ENCODE results near the gene FOXP1.

Gene FOXP1

GRCh38 chr3:71317140-71317539 lies 266.4 kb downstream of the FOXP1 start:
- ATAC-seq (replicated peaks; ENCODE audit: extremely low read depth, poor library complexity, severe bottlenecking) (no peak), DNase-seq (ENCODE audit: low spot score in 2 of 2) (no peak)
- Mint-ChIP-seq H3K36me3 (ENCODE audit: insufficient read depth) (peaks cover 2% of the 10 kb centered on the region), H3K9me3 (no peaks in the 10 kb centered on the region), H3K4me3 (no peak overlapping the region), H3K4me1 (peaks cover 5% of the 10 kb centered on the region), H3K27ac (ENCODE audit: low read depth) (peak overlapping the region; percentile 71), H3K27me3 (no peaks in the 10 kb centered on the region)

- DNase-seq (ENCODE audit: low spot score in 2 of 2) = no peak
- Mint-ChIP-seq H3K36me3 (ENCODE audit: insufficient read depth) (no peaks in the 10 kb centered on the region), H3K27ac (ENCODE audit: low read depth) (peak overlapping the region; percentile 16), H3K27me3 (no peaks in the 10 kb centered on the region), H3K9me3 (no peaks in the 10 kb centered on the region), H3K4me3 (no peak overlapping the region), H3K4me1 (peaks cover 12% of the 10 kb centered on the region)
- no peak for ATAC-seq (replicated peaks; ENCODE audit: extremely low read depth, poor library complexity, severe bottlenecking)
Measured at GRCh38 chr3:71316066-71316777, 267.3 kb downstream of the FOXP1 start.

DNA sequence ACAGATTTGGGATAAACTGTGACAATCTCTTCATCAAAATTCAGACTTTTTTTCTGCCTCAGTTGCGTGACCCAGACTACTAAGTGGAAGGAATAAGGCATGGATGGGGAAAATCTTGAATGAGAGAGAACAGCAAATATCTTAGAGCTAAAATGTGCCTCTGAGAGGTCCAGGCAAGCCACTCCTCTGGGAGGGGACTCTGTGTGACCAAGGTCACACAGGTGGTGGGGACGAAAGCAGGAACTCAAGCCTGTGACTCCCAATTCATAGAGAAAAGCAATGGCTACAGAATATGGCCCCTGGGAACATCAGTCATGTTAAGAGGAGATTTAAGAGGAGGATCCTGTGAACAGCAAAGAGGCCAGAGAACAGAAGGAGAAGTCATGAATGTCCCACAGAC lies 268.1 kb downstream of the FOXP1 start:
- Mint-ChIP-seq H3K4me1 (peaks cover 17% of the 10 kb centered on the region), H3K4me3 (no peak overlapping the region), H3K27ac (ENCODE audit: low read depth) (no peak overlapping the region), H3K9me3 (no peaks in the 10 kb centered on the region), H3K27me3 (no peaks in the 10 kb centered on the region), H3K36me3 (ENCODE audit: insufficient read depth) (no peaks in the 10 kb centered on the region)
- ATAC-seq (replicated peaks; ENCODE audit: extremely low read depth, poor library complexity, severe bottlenecking) = no peak
- no peak for DNase-seq (ENCODE audit: low spot score in 2 of 2)

DNA sequence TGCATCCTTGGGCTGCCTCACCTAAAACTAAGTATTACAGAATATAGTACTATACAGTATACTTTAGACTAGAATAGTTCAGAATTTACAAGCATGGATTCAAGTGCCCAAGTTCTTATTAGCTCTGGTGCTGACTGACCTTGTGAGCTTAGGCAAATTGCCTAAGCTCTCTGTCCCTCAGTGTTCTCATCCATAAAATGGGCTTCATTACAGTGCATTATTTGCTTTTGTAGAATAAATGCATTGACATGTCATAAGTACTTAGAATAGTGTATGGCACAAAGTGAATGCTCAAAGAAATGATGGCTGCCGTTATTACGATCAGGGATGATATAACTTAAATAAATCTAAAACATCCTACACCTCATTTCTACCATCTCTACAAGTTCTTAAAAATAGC lies 269.7 kb downstream of the FOXP1 start:
- DNase-seq (ENCODE audit: low spot score in 2 of 2) (no peak), ATAC-seq (replicated peaks; ENCODE audit: extremely low read depth, poor library complexity, severe bottlenecking) (no peak)
- Mint-ChIP-seq H3K27me3 (no peaks in the 10 kb centered on the region), H3K4me1 (peaks cover 33% of the 10 kb centered on the region), H3K36me3 (ENCODE audit: insufficient read depth) (no peaks in the 10 kb centered on the region), H3K9me3 (no peaks in the 10 kb centered on the region), H3K27ac (ENCODE audit: low read depth) (no peak overlapping the region), H3K4me3 (no peak overlapping the region)

- Mint-ChIP-seq H3K4me1 (peaks cover 44% of the 10 kb centered on the region), H3K36me3 (ENCODE audit: insufficient read depth) (peaks cover 2% of the 10 kb centered on the region), H3K9me3 (no peaks in the 10 kb centered on the region), H3K27ac (ENCODE audit: low read depth) (no peak overlapping the region), H3K4me3 (no peak overlapping the region), H3K27me3 (no peaks in the 10 kb centered on the region)
- DNase-seq (ENCODE audit: low spot score in 2 of 2) = no peak
- ATAC-seq (replicated peaks; ENCODE audit: extremely low read depth, poor library complexity, severe bottlenecking) = no peak
Measured at GRCh38 chr3:71312461-71312860, 271.1 kb downstream of the FOXP1 start.

- H3K4me1 Mint-ChIP-seq = peaks cover 44% of the 10 kb centered on the region
- H3K36me3 Mint-ChIP-seq (ENCODE audit: insufficient read depth) = peaks cover 2% of the 10 kb centered on the region
- H3K27me3 Mint-ChIP-seq = no peaks in the 10 kb centered on the region
- ATAC-seq (replicated peaks; ENCODE audit: extremely low read depth, poor library complexity, severe bottlenecking) (no peak), DNase-seq (ENCODE audit: low spot score in 2 of 2) (no peak)
- peak overlapping the region; percentile 88 for H3K27ac Mint-ChIP-seq (ENCODE audit: low read depth)
- peak overlapping the region; percentile 18 for H3K4me3 Mint-ChIP-seq
- H3K9me3 Mint-ChIP-seq = no peaks in the 10 kb centered on the region
Measured at GRCh38 chr3:71311661-71312046, 271.9 kb downstream of the FOXP1 start.

DNA sequence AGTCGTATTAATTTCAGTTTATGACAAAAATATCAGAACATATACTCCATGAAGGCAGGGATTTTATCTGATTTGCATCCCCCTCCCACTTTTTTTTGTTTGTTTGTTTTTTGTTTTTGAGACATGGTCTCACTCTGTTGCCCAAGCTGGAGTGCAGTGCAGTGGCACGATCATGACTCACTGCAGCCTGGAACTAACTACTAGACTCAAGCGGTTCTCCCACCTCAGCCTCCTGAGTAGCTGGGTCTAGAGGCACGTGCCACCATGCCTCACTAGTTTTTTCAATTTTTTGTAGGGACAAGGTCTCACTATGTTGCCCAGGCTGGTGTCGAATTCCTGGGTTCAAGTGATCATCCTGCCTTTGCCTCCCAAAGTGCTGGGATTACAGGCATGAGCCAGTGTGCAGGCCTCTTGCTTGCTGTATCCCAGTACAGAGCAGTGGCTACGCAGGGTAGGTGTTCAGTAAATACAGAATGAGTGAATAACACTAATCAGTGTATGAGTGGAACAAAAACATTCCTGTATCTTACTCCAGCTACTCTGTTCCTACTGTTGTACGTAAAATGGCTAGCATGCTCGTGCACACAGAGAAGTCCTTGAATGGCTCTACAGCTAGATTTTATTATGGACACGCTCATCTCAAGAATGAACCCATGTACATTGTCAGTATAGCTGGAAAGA lies 272.4 kb downstream of the FOXP1 start:
- DNase-seq (ENCODE audit: low spot score in 2 of 2) (no peak), ATAC-seq (replicated peaks; ENCODE audit: extremely low read depth, poor library complexity, severe bottlenecking) (no peak)
- H3K4me1 Mint-ChIP-seq = peaks cover 44% of the 10 kb centered on the region
- H3K9me3 Mint-ChIP-seq = no peaks in the 10 kb centered on the region
- H3K36me3 Mint-ChIP-seq (ENCODE audit: insufficient read depth) = peaks cover 2% of the 10 kb centered on the region
- H3K27me3 Mint-ChIP-seq = no peaks in the 10 kb centered on the region
- no peak overlapping the region for H3K4me3 Mint-ChIP-seq
- peak overlapping the region; percentile 88 for H3K27ac Mint-ChIP-seq (ENCODE audit: low read depth)

- ATAC-seq (replicated peaks; ENCODE audit: extremely low read depth, poor library complexity, severe bottlenecking) = no peak
- Mint-ChIP-seq H3K4me1 (peaks cover 49% of the 10 kb centered on the region), H3K27me3 (no peaks in the 10 kb centered on the region), H3K27ac (ENCODE audit: low read depth) (no peak overlapping the region), H3K36me3 (ENCODE audit: insufficient read depth) (peaks cover 5% of the 10 kb centered on the region), H3K4me3 (no peak overlapping the region), H3K9me3 (no peaks in the 10 kb centered on the region)
- DNase-seq (ENCODE audit: low spot score in 2 of 2) = no peak
Measured at GRCh38 chr3:71310359-71310979, 273.1 kb downstream of the FOXP1 start.

- ATAC-seq (replicated peaks; ENCODE audit: extremely low read depth, poor library complexity, severe bottlenecking) = no peak
- H3K4me3 Mint-ChIP-seq = no peak overlapping the region
- no peak overlapping the region for H3K27ac Mint-ChIP-seq (ENCODE audit: low read depth)
- peaks cover 7% of the 10 kb centered on the region for H3K36me3 Mint-ChIP-seq (ENCODE audit: insufficient read depth)
- DNase-seq (ENCODE audit: low spot score in 2 of 2) = no peak
- H3K27me3 Mint-ChIP-seq = no peaks in the 10 kb centered on the region
- no peaks in the 10 kb centered on the region for H3K9me3 Mint-ChIP-seq
- peaks cover 55% of the 10 kb centered on the region for H3K4me1 Mint-ChIP-seq
Measured at GRCh38 chr3:71309886-71310285, 273.6 kb downstream of the FOXP1 start.

DNA sequence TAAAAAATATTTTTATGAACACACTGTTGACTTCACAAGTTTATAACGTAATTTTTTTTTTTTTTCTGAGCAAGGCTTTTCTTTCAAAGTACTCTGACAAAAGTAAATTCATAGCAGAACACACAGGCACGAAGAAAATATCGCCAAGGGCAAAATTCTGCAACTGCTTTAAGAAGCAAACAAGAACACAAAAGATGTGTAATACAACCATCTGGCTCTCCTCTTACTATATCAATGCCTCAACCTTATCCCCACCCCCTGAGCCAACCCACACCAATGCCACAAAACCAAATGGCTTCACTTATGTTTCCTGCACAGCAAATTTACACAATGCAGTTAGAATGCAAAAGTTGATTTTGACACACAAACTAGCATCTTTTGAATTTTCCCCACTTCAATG lies 274.2 kb downstream of the FOXP1 start:
- Mint-ChIP-seq H3K27me3 (no peaks in the 10 kb centered on the region), H3K4me1 (peaks cover 57% of the 10 kb centered on the region), H3K36me3 (ENCODE audit: insufficient read depth) (peaks cover 10% of the 10 kb centered on the region), H3K9me3 (no peaks in the 10 kb centered on the region), H3K27ac (ENCODE audit: low read depth) (no peak overlapping the region), H3K4me3 (no peak overlapping the region)
- ATAC-seq (replicated peaks; ENCODE audit: extremely low read depth, poor library complexity, severe bottlenecking) (peak; percentile 54), DNase-seq (ENCODE audit: low spot score in 2 of 2) (no peak)

- H3K9me3 Mint-ChIP-seq = no peaks in the 10 kb centered on the region
Measured at GRCh38 chr3:71308836-71309235, 274.7 kb downstream of the FOXP1 start.

DNA sequence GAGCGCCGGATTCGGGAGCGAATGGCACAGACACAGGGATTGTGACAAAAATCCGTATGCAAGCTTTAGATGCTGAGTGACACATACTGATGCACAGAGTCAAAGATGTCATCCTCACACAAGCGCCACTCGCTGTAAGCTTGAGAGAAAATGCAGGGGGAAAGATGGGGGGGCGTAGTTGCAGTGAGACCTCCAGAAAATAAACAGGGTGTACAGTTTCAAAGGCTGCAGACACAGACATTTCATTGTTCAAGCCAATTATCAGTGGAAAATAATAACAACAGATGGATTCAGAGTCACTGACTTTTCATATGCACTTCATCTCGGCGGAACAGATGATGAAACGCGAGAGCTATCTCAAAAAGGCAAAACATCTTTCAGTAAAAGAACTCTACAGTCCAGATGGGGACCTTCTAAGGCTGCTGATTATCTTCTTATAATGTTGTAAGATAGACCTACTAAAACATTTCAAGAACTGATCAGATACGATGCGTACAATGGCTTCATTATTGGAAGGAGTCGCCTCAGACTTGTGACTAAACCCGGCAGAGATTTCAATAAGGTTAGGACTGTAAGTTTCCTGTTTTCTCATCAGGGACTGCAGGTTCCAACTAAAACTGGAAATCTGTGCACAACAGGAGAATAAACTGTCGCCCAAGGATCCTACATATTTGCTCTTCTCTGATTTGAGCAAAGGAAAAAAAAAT lies 275.4 kb downstream of the FOXP1 start:
- Mint-ChIP-seq H3K27me3 (no peaks in the 10 kb centered on the region), H3K36me3 (ENCODE audit: insufficient read depth) (peaks cover 10% of the 10 kb centered on the region), H3K4me1 (peaks cover 69% of the 10 kb centered on the region), H3K27ac (ENCODE audit: low read depth) (no peak overlapping the region), H3K9me3 (no peaks in the 10 kb centered on the region), H3K4me3 (no peak overlapping the region)
- DNase-seq (ENCODE audit: low spot score in 2 of 2) (no peak), ATAC-seq (replicated peaks; ENCODE audit: extremely low read depth, poor library complexity, severe bottlenecking) (no peak)

More at GRCh38 chr3:71308836-71309235, 274.7 kb downstream of the FOXP1 start:
- H3K4me3 Mint-ChIP-seq = no peak overlapping the region
- DNase-seq (ENCODE audit: low spot score in 2 of 2) = no peak
- H3K27ac Mint-ChIP-seq (ENCODE audit: low read depth) = no peak overlapping the region
- peaks cover 10% of the 10 kb centered on the region for H3K36me3 Mint-ChIP-seq (ENCODE audit: insufficient read depth)
- peaks cover 62% of the 10 kb centered on the region for H3K4me1 Mint-ChIP-seq
- no peaks in the 10 kb centered on the region for H3K27me3 Mint-ChIP-seq
- ATAC-seq (replicated peaks; ENCODE audit: extremely low read depth, poor library complexity, severe bottlenecking) = no peak

Data from central memory CD8-positive, alpha-beta T cell (primary cell).